ENCODE measurements around the gene IVL.

The IVL gene

GRCh38 chr1:152928671-152929070, 20.3 kb downstream of the IVL start:
- peaks cover 4% of the 10 kb centered on the region for H3K27me3 Mint-ChIP-seq (ENCODE audit: low read depth, poor library complexity)
- no peak overlapping the region for H3K27ac Mint-ChIP-seq
- TF ChIP-seq CTCF (IDR thresholded peaks at IDR 0.05) = no peak
- no peaks in the 10 kb centered on the region for H3K36me3 Mint-ChIP-seq (ENCODE audit: low read depth)
- no peaks in the 10 kb centered on the region for H3K4me1 Mint-ChIP-seq
- no peak for DNase-seq
- H3K4me3 Mint-ChIP-seq = no peak overlapping the region
- H3K9me3 Mint-ChIP-seq = peaks cover 39% of the 10 kb centered on the region

GRCh38 chr1:152932170-152932811, 23.9 kb downstream of the IVL start:
- no peaks in the 10 kb centered on the region for H3K36me3 Mint-ChIP-seq (ENCODE audit: low read depth)
- H3K9me3 Mint-ChIP-seq = peaks cover 23% of the 10 kb centered on the region
- H3K27ac Mint-ChIP-seq = no peak overlapping the region
- no peaks in the 10 kb centered on the region for H3K4me1 Mint-ChIP-seq
- no peak for TF ChIP-seq CTCF (IDR thresholded peaks at IDR 0.05)
- no peak for DNase-seq
- no peak overlapping the region for H3K4me3 Mint-ChIP-seq
- H3K27me3 Mint-ChIP-seq (ENCODE audit: low read depth, poor library complexity) = peaks cover 9% of the 10 kb centered on the region

- Mint-ChIP-seq H3K27me3 (ENCODE audit: low read depth, poor library complexity) (peaks cover 9% of the 10 kb centered on the region), H3K4me3 (no peak overlapping the region), H3K36me3 (ENCODE audit: low read depth) (no peaks in the 10 kb centered on the region), H3K27ac (no peak overlapping the region), H3K9me3 (peaks cover 21% of the 10 kb centered on the region), H3K4me1 (no peaks in the 10 kb centered on the region)
- TF ChIP-seq CTCF (IDR thresholded peaks at IDR 0.05) = no peak
- no peak for DNase-seq
These were observed 24.9 kb downstream of the IVL start for GRCh38 chr1:152933196-152933595.

- no peaks in the 10 kb centered on the region for H3K4me1 Mint-ChIP-seq
- peaks cover 5% of the 10 kb centered on the region for H3K27me3 Mint-ChIP-seq (ENCODE audit: low read depth, poor library complexity)
- DNase-seq = no peak
- H3K4me3 Mint-ChIP-seq = no peak overlapping the region
- H3K27ac Mint-ChIP-seq = no peak overlapping the region
- H3K9me3 Mint-ChIP-seq = peaks cover 29% of the 10 kb centered on the region
- no peak for TF ChIP-seq CTCF (IDR thresholded peaks at IDR 0.05)
- H3K36me3 Mint-ChIP-seq (ENCODE audit: low read depth) = no peaks in the 10 kb centered on the region
These were observed 32.3 kb downstream of the IVL start for GRCh38 chr1:152940614-152941013.

GRCh38 chr1:152941037-152941711, 32.8 kb downstream of the IVL start:
- DNase-seq = no peak
- TF ChIP-seq CTCF (IDR thresholded peaks at IDR 0.05) = no peak
- Mint-ChIP-seq H3K9me3 (peaks cover 26% of the 10 kb centered on the region), H3K36me3 (ENCODE audit: low read depth) (no peaks in the 10 kb centered on the region), H3K4me3 (no peak overlapping the region), H3K27ac (no peak overlapping the region), H3K27me3 (ENCODE audit: low read depth, poor library complexity) (peaks cover 5% of the 10 kb centered on the region), H3K4me1 (no peaks in the 10 kb centered on the region)

- no peak for TF ChIP-seq CTCF (IDR thresholded peaks at IDR 0.05)
- DNase-seq = no peak
- H3K4me1 Mint-ChIP-seq = no peaks in the 10 kb centered on the region
- H3K27ac Mint-ChIP-seq = no peak overlapping the region
- no peak overlapping the region for H3K4me3 Mint-ChIP-seq
- H3K36me3 Mint-ChIP-seq (ENCODE audit: low read depth) = no peaks in the 10 kb centered on the region
- H3K9me3 Mint-ChIP-seq = peaks cover 28% of the 10 kb centered on the region
- H3K27me3 Mint-ChIP-seq (ENCODE audit: low read depth, poor library complexity) = peaks cover 5% of the 10 kb centered on the region
These were observed 33.8 kb downstream of the IVL start for GRCh38 chr1:152942161-152942560.

Measured in nephron progenitor cell (in vitro differentiated cells).